Airway epithelial cell (primary cell): ENCODE results near the gene SPON1. TPM values are rescaled to one million over a fixed set of nuclear protein-coding genes. Genes with fewer than 3 reads are reported as not detected.

Experiments
- total RNA-seq: library from RNA; depleted of rRNA; stranded (reverse); fragments of >200 nt; gene quantifications from 2 replicates; pipeline ENCODE4 v1.2.3, GENCODE V29; 2015

SPON1 gene
- total RNA-seq = not detected in 2 replicates

GRCh38 chr11:13962562-13963168 lies at the start of gene SPON1:
SPON1 (plus strand) TSS chr11:13962723; CDS start chr11:13962905, 182 bp downstream.

